OCI-LY3 (cell line): ENCODE data around the gene GPX1.

Experiments
- EZH2phosphoT487 ChIP-seq: fragments of 200-600 bp; shearing (Covaris generic); IDR thresholded peaks from 2 replicates; pipeline ENCODE4 v1.6.1; 2018; ENCODE audit warnings: antibody characterized with exemption, mixed run types, low read depth
- TF ChIP-seq, protein P1 (sequence below): fragments of 200-600, 300-600 bp; sonication (generic); IDR thresholded peaks from 2 replicates; pipeline ENCODE4 v1.5.1; 2014; ENCODE audit warnings: antibody characterized with exemption, low read length, low read depth

- TF ChIP-seq, protein P1, sequence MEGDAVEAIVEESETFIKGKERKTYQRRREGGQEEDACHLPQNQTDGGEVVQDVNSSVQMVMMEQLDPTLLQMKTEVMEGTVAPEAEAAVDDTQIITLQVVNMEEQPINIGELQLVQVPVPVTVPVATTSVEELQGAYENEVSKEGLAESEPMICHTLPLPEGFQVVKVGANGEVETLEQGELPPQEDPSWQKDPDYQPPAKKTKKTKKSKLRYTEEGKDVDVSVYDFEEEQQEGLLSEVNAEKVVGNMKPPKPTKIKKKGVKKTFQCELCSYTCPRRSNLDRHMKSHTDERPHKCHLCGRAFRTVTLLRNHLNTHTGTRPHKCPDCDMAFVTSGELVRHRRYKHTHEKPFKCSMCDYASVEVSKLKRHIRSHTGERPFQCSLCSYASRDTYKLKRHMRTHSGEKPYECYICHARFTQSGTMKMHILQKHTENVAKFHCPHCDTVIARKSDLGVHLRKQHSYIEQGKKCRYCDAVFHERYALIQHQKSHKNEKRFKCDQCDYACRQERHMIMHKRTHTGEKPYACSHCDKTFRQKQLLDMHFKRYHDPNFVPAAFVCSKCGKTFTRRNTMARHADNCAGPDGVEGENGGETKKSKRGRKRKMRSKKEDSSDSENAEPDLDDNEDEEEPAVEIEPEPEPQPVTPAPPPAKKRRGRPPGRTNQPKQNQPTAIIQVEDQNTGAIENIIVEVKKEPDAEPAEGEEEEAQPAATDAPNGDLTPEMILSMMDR, result no peak
- TF ChIP-seq EZH2phosphoT487, result no peak
These were observed 15.0 kb downstream of the GPX1 start for GRCh38 chr3:49343163-49343562.
